HG02973 (cell line): ENCODE measurements around the gene ETV6.
"Not testable (repeated sequence)": the region's sequence is repeated elsewhere in the genome, so short reads cannot be mapped to it uniquely, and the experiment has no call there.

Experiments used
- ATAC-seq: cut with Tn5 transposase; IDR thresholded peaks from one replicate; pipeline ENCODE4 v1.9.1; 2021; ENCODE audit warnings: moderate library complexity; ENCODE audit not compliant: unreplicated experiment

ETV6 gene

GRCh38 chr12:11649413-11650285 is at the start of gene ETV6:
Gene ETV6 (plus strand): TSS chr12:11649674. CDS start chr12:11650128, 454 bp downstream.
- ATAC-seq, result peak; percentile 38

GRCh38 chr12:11600199-11600598 is 49.3 kb upstream of the ETV6 start:
- no peak for ATAC-seq

GRCh38 chr12:11601647-11602046 is 47.8 kb upstream of the ETV6 start:
- no peak for ATAC-seq

GRCh38 chr12:11607313-11608081 is 42.0 kb upstream of the ETV6 start:
- ATAC-seq, result no peak

- ATAC-seq, result no peak
Observed at GRCh38 chr12:11609045-11609444, 40.4 kb upstream of the ETV6 start.

- no peak for ATAC-seq
Observed at GRCh38 chr12:11615481-11615880, 34.0 kb upstream of the ETV6 start.

- ATAC-seq, result no peak
Observed at GRCh38 chr12:11618046-11618445, 31.4 kb upstream of the ETV6 start.

- ATAC-seq, result no peak
Observed at GRCh38 chr12:11621797-11622423, 27.6 kb upstream of the ETV6 start.

- ATAC-seq, result no peak
Observed at GRCh38 chr12:11622876-11623281, 26.6 kb upstream of the ETV6 start.

- ATAC-seq, result no peak
Observed at GRCh38 chr12:11623382-11623781, 26.1 kb upstream of the ETV6 start.

- no peak for ATAC-seq
Observed at GRCh38 chr12:11624116-11624515, 25.4 kb upstream of the ETV6 start.

GRCh38 chr12:11627709-11628108 is 21.8 kb upstream of the ETV6 start:
- ATAC-seq, result not testable (repeated sequence)

GRCh38 chr12:11628353-11628752 is 21.1 kb upstream of the ETV6 start:
- ATAC-seq, result no peak

GRCh38 chr12:11630046-11630706 is 19.3 kb upstream of the ETV6 start:
- no peak for ATAC-seq

- no peak for ATAC-seq
Observed at GRCh38 chr12:11631288-11631687, 18.2 kb upstream of the ETV6 start.

- not testable (repeated sequence) for ATAC-seq
Observed at GRCh38 chr12:11631881-11632280, 17.6 kb upstream of the ETV6 start.

- no peak for ATAC-seq
Observed at GRCh38 chr12:11633968-11634367, 15.5 kb upstream of the ETV6 start.

- no peak for ATAC-seq
Observed at GRCh38 chr12:11635341-11635740, 14.1 kb upstream of the ETV6 start.

GRCh38 chr12:11638315-11638916 is 11.1 kb upstream of the ETV6 start:
- no peak for ATAC-seq

- ATAC-seq, result no peak
Observed at GRCh38 chr12:11639454-11639853, 10.0 kb upstream of the ETV6 start.

GRCh38 chr12:11641522-11641921 is 8.0 kb upstream of the ETV6 start:
- no peak for ATAC-seq
